Esophagus squamous epithelium (tissue), 4 donors: ENCODE data around the gene RPL28.

Source experiments
- POLR2A ChIP-seq, 4 donors: fragments of 450-650 bp; IDR thresholded peaks; one replicate each; pipeline ENCODE4 v1.6.1; 2017; ENCODE audit warnings: antibody characterized with exemption in 4 of 4, mild to moderate bottlenecking in 4 of 4, moderate library complexity in 3 of 4
- TF ChIP-seq, protein P1 (sequence below), 6 experiments: fragments of 450-650 bp in 4 of 6; fragments of 200-600 bp in 2 of 6; sonication (generic) in 2 of 6; IDR thresholded peaks; one replicate each; pipeline ENCODE4 v1.5.1; 2016 to 2019; ENCODE audit warnings: antibody characterized with exemption in 6 of 6, mild to moderate bottlenecking in 4 of 6, moderate library complexity in 4 of 6

DNA sequence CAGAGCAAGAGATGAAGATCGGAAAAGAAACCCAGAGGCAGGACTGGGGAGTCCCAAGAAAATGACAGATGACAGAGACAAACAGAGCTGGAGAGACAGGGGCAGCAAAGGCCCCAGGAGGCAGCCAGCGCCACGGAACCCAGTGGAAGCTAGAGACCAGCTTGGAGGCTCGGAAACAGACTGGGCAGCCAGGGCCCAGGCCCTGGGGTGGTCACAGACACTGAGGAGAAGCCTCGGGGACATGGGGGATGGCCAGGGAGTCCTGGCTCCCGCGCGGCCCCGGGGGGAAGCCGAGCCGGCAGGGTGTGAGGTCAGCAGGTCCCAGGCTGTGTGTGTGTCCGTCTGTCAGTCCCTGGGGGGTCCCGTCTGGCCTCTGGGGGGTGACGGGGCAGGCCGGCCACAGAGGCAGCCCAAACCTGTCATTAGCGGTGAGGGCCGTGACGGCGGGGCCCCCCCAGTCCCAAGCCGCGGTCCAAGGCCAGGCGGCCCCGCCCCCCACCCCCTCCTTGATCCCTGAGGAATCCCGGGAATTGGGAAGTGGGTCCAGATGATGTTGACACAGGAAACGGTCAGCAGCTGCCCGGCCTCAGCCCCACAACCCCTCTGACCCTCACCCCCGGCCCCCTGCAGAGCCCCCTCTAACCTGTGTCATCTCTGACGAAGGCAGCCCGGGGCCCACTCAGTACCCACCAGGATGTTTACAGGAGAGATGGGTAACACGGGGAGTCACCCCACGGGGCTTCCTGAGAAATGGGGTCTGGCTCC, 11.6 kb upstream of the RPL28 start:
- TF ChIP-seq, protein P1, sequence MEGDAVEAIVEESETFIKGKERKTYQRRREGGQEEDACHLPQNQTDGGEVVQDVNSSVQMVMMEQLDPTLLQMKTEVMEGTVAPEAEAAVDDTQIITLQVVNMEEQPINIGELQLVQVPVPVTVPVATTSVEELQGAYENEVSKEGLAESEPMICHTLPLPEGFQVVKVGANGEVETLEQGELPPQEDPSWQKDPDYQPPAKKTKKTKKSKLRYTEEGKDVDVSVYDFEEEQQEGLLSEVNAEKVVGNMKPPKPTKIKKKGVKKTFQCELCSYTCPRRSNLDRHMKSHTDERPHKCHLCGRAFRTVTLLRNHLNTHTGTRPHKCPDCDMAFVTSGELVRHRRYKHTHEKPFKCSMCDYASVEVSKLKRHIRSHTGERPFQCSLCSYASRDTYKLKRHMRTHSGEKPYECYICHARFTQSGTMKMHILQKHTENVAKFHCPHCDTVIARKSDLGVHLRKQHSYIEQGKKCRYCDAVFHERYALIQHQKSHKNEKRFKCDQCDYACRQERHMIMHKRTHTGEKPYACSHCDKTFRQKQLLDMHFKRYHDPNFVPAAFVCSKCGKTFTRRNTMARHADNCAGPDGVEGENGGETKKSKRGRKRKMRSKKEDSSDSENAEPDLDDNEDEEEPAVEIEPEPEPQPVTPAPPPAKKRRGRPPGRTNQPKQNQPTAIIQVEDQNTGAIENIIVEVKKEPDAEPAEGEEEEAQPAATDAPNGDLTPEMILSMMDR (IDR thresholded peaks at IDR 0.05): no peak
- TF ChIP-seq POLR2A (IDR thresholded peaks at IDR 0.05): no peak
